ENCODE data around the gene TPST2.

TPST2 gene

DNA sequence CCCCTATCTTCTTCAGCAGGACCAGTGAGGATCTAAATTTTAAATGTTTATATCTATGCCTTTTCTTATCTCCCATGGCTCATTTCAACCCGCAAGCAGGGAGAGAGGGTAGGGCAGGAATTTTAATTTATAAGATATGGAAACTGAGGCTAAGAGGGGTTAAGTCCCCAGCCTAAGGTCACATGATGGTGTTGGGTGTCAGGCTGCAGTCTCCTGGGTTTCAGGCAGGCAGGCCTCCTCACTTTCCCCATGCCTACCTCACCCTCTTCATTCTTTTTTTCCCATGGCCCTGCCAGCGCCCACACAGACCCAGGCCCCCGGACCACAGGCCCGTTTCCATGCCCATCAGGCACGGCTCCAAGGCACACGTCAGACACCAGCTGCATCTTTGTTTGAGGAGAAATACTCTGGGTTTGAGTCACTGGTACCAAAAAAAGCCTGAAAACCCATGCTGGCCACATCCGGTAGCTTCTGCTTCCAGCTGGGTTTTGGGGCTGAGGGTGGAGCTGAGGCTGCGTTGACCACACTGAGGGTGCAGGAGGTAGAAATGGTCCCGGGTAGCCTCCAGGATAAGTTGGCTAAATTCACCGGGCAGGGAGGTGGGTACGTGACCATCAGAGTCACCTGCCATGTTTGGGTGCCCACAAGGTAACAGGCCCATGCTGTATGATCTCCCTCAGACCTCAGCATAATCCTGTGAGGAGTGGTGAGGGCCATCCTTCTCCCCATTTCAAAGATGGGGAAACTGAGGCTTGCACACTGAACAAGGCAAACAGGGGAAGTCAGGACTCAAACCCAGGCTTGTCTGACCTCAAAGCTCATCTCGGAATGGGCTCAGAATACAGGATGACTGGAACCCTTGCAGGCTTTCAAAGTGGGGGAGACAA, 20.4 kb upstream of the TPST2 start:
- peak; percentile 66 for DNase-seq

DNA sequence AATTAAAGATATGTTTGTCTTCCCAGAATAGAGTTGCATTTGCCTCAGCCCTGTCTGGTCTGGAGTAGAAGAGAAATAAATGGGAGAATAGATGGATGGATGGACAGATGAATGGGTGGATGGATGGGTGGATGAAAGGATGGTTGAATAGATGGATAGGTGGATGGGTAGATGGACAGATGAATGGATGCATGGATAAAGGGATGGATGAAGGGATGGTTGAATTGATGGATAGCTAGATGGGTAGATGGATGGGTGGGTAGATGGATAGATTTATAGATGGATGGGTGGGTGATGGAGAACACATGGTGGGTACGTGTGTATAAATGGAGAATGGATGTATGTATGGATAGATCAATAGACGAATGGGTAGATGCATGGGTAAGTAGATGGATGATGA, 19.4 kb upstream of the TPST2 start:
- no peak for DNase-seq

- no peak for DNase-seq
Observed at GRCh38 chr22:26608129-26608528, 18.2 kb upstream of the TPST2 start.

- DNase-seq = no peak
Observed at GRCh38 chr22:26606611-26607010, 16.7 kb upstream of the TPST2 start.

GRCh38 chr22:26604368-26604767, 14.4 kb upstream of the TPST2 start:
- no peak for DNase-seq

DNA sequence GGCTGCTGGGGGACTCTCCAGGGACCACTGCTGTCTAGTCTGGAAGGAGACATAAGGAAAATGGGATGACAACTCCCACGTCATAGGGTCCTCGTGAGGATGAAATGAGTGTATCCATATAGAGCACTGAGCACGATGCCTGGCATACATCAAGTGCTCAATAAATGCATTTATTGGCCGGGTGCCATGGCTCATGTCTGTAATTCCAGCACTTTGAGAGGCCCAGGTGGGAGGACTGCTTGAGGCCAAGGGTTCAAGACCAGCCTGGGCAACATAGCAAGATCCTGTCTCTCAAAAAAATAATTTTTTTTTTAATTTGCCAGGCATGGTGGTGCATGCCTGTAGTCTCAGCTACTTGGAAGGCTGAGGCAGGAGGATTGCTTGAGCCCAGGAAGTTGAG, 12.2 kb upstream of the TPST2 start:
- no peak for DNase-seq

GRCh38 chr22:26601726-26602125, 11.8 kb upstream of the TPST2 start:
- DNase-seq = no peak

- DNase-seq = no peak
Observed at GRCh38 chr22:26599505-26599904, 9.6 kb upstream of the TPST2 start.

DNA sequence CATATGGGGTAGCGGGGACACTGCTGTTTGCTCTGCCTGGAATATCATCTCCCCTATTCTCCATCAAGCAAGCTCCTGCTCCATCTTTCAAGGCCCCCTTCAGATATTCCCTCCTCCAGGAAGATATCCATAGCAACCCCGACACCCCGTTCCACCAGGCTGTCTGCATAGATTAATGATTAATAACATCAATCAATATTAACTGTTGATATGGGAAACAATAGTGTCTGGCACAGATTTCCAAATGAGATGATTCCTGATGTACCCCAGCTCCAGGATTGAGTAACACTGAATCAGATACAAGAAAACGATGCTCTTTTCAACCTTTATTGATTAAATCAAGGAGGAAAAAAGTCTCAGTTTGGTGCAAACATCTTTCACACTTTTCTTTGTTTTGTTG, 7.5 kb upstream of the TPST2 start:
- DNase-seq = no peak

DNA sequence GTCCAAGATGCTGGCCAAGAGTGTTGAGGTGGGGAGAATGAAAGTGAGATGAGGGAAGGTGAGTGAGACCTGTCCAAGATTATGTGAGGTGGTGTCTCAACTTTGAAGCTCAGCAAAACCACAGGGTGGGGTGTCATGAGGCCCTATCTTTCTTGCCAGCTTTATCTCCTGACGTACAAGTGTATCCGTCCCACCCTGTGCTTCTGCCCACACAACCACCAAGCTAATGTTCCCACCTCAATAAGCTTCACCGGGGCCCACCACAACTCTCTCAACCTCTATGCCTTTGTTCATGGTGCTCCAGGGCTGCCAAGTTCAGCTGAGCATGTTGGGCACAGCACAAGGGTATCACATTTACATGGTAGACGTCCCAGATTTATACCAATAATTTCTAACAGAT, 7.1 kb upstream of the TPST2 start:
- no peak for DNase-seq

DNA sequence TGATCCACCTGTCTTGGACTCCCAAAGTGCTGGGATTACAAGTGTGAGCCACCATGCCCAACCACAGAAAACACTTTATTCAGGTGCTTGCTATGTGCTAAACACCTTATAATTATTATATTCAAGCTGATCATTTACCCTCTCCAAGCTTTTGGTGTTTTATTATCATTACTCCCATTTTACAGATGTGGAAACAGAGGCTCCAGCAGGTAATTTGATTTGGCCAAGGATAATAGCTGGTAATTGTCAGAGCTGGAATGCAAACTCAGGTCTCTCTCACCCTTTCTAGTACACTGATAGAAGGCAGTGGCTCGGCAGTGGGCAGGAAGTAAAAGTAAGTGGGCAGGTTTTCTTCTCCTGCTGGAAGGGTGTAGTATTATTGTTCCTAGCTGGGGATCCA, 3.8 kb upstream of the TPST2 start:
- DNase-seq = no peak

DNA sequence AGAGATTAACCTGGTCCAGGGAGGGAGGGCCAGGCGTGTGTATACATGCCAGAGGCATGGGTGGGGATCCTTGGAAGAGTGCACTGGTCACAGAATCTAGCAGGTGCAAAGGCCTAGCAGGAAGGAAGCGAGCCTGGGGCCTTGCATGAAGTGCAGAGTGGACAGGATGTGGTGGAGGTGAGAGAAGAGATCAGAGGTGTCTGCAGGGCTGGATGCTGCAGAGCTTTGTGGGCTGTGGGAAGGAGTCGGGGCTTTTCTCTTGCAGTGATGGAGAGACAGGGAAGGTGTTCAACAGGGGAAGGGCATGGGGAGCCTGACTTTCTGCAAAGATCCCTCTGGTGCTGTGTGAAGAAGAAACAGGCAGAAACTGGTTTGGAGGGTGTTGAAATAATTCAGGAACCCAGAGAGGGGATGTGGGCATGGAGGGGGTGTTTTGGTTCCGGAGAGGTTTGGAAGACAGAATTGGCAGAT, 2.5 kb upstream of the TPST2 start:
- peak; percentile 48 for DNase-seq

DNA sequence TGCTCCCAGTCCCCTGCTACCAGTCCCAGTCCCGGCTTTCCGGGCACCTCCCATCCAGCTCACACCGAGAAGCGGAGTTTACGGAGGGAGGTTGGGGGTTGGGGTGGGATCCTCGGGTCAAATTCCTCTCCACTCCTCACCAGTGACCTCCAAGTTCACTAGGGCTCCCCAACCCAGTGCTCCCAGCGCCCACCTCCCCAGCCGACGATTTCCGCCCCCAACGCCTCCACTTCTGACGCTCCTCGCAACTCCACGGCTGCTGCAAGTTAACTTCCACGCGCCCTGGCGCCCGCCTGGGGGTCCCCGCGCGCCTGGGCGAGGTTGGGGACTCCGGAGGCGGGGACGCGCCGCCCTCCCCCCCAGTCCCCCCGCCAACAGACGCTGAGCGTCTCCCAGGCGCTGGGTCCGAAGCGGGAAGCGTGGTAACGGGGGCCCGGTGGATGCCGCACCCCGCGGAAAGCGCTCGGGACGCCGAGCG, 526 bp downstream of the TPST2 start:
- DNase-seq = peak; percentile 56

- DNase-seq = no peak
Observed at GRCh38 chr22:26588729-26589366, 1.1 kb downstream of the TPST2 start.

DNA sequence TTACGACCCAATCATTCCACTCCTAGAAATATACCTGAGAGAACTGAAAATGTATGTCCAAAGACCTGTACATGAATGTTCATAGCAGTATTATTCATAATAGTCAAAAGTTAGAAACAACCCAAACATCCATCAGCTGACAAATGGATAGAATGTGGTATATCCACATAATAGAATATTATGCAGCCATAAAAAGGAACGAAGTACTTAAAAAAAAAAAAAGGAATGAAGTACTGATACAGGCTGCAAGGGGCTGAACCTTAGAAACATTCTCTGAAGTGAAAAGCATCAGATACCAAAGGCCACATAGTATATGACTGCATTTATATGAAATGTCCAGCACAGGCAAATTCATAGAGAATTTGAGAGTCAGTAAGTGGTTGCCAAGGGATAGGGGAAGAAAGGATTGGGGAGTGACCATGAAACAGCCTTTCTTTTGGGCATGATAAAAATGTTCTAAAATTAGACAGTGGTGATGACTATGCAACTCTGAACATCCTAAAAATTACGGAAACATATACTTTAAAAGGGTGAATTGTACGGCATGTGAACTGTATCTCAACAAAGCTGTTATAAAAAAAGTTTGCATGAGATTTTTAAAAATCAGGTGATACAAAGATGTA, 1.8 kb downstream of the TPST2 start:
- no peak for DNase-seq

- DNase-seq = no peak
Observed at GRCh38 chr22:26586556-26587325, 3.2 kb downstream of the TPST2 start.

DNA sequence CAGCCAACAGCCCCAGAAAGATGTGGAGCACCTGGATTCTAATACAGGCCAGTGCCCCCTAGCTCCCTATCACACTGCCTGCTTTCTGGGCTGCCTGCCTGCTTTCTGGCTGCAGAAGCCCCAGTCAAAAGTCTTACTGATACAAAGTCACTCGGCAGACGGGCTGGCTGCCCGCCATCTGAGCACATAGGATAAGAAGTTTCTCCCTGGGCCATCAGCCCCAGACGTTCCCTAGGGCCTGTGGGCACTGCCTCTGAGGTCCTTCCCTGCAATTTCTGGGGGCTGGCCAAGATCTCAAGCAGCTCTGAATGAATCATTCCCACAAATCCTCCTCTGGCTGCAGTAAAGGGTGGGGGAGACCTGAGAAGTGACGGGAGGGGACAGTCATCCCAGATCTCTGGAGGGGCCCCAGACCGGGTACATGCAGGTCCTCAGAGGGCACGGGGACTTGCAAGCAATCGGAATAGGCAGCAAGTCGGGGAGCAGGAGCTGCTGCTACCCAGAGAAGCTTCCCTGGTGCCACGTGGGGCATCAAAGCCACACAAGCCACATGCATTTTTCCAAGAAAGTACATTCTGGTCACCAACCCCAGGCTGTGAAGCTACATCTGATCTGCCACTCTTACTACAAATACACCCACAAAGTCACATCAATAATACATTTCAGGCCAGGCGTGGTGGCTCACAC, 4.7 kb downstream of the TPST2 start:
- DNase-seq = no peak

- no peak for DNase-seq
Observed at GRCh38 chr22:26584010-26584409, 5.9 kb downstream of the TPST2 start.

GRCh38 chr22:26581633-26582168, 8.2 kb downstream of the TPST2 start:
- DNase-seq = no peak

DNA sequence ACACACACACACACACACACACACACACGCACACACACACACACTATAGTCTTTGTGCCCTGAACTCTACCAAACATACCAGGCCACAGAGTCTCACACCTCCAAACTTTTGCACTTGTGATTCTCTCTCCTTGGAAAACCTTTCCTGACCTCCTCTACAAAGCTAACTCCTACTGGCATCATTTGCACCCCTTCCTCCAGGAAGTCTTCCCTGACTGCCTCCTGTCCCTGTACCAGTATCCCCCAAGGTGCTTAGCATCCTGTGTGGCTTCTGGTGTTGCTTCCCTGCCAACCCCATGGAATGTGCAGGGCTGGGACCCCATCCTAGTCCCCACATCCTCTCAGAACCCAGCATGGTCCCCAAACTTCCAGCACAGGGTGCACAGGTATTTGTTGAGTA, 8.9 kb downstream of the TPST2 start:
- no peak for DNase-seq

DNA sequence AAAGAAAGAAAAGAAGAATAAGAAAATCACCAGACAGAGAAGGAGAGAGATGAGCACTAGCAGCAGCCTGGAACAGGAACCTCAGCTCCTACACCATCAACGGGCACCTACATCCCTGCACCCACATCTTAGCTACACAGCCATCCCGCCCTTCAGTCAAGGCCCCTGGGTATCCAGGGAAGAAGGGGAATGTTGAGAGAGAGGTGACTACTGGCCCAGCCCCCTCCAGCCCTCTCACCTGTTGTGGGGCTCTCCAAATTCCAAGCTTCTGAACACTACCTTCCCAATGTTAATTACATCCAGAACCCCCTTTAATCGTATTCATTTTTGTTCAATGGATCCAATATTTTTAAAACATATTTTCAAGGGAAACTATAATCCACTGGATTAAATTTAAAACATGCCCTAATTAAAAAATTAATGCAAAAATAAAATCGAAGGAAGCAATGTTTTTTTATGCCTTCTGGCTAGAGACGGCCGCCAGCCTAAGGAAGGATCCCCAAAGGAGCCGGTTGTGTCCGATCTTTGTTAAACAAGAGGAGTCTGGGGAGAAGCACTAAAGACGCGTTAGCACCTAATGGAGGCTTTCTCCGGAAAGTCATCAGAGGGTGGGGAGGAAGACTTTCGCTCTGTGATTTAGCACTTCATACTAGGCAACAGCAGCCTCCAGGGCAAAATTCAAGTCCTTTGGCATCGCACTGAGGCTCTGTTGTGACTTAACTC, 9.5 kb downstream of the TPST2 start:
- DNase-seq = no peak

Measured in stimulated activated CD4-positive, alpha-beta T cell treated with anti-CD3 and anti-CD28 coated beads, Interleukin-15, amount 100 ng/mL, for 24 hours (primary cell).